T-helper 17 cell (primary cell): ENCODE data around the gene H2AZ1. TPM values are rescaled to one million over a fixed set of nuclear protein-coding genes. Genes with fewer than 3 reads are reported as not detected.
A peak's percentile ranks its signal among the peaks of the same experiment; 100 is the strongest.

ENCODE experiments used
- ATAC-seq: fragments of 150-1000 bp; cut with Tn5 transposase; 2 replicates; pipeline ENCODE4 v1.10.0; 2021; ENCODE audit warnings: mild to moderate bottlenecking, moderate library complexity
- DNase-seq, 3 donors: peaks; one replicate each; pipeline versions ENCODE4 v3.0.0 to v3.0.0-alpha.2; 2020 to 2021
- H3K9me3 ChIP-seq: one replicate; pipeline ENCODE4 v1.7.0; 2013; ENCODE audit warnings: low read length, mild to moderate bottlenecking; ENCODE audit not compliant: control insufficient read depth, poor library complexity, severe bottlenecking
- H3K27ac Mint-ChIP-seq: one replicate; pipeline ENCODE4 v1.8.0; 2022; ENCODE audit warnings: mild to moderate bottlenecking, moderate library complexity, mixed read lengths
- H3K27me3 Mint-ChIP-seq: one replicate; pipeline ENCODE4 v1.8.0; 2022; ENCODE audit warnings: mixed read lengths
- H3K36me3 Mint-ChIP-seq: one replicate; pipeline ENCODE4 v1.8.0; 2022; ENCODE audit warnings: low read depth, mixed read lengths
- H3K4me1 Mint-ChIP-seq: one replicate; pipeline ENCODE4 v1.8.0; 2022; ENCODE audit warnings: mild to moderate bottlenecking, mixed read lengths
- H3K4me3 Mint-ChIP-seq: one replicate; pipeline ENCODE4 v1.8.0; 2022; ENCODE audit warnings: mild to moderate bottlenecking, moderate library complexity, mixed read lengths
- total RNA-seq, 4 donors: library from RNA in 2 of 4; stranded (reverse) in 2 of 4; gene quantifications; one replicate each; pipeline ENCODE4 v1.2.3 and lab custom pipeline; 2022 to 2026

The H2AZ1 gene
- total RNA-seq, 2 donors from 2014 or later, result 105 to 107 TPM

GRCh38 chr4:99927566-99927965 is 22.5 kb downstream of the H2AZ1 start:
- peaks cover 9% of the 10 kb centered on the region for H3K36me3 Mint-ChIP-seq
- H3K27me3 Mint-ChIP-seq, result no peaks in the 10 kb centered on the region
- peak overlapping the region; percentile 85 for H3K27ac Mint-ChIP-seq
- DNase-seq (no peak), ATAC-seq (no peak)
- peaks cover 25% of the 10 kb centered on the region for H3K4me1 Mint-ChIP-seq
- no peak overlapping the region for H3K4me3 Mint-ChIP-seq
- no peaks in the 10 kb centered on the region for H3K9me3 ChIP-seq

- H3K27ac Mint-ChIP-seq, result peak overlapping the region; percentile 45
- peaks cover 9% of the 10 kb centered on the region for H3K36me3 Mint-ChIP-seq
- H3K9me3 ChIP-seq, result no peaks in the 10 kb centered on the region
- H3K4me3 Mint-ChIP-seq, result no peak overlapping the region
- H3K27me3 Mint-ChIP-seq, result no peaks in the 10 kb centered on the region
- peaks cover 14% of the 10 kb centered on the region for H3K4me1 Mint-ChIP-seq
- DNase-seq, result no peak
- peak; percentile 83 for ATAC-seq
These were observed 28.9 kb downstream of the H2AZ1 start for GRCh38 chr4:99921174-99921573.

DNA sequence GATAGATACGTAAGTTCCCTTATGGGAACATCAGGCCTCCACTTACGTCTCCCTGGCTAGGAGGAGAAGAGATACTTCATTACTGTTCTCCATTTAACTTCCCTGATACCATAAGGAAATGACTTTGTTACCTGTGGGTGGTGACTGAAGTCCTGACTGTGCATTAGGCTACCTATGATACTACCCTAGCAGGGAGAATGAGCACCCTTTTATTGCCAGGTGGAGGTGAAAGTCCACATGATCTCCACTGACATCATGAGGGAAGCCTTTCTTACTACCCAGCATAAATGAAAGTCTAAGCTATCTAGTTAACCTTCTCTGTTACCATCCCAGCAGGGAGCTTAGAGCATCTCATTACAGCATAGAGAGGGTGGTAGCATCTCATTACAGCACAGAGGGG is 31.4 kb downstream of the H2AZ1 start:
- DNase-seq (no peak), ATAC-seq (no peak)
- Mint-ChIP-seq H3K4me3 (no peak overlapping the region), H3K27ac (no peak overlapping the region), H3K27me3 (no peaks in the 10 kb centered on the region), H3K36me3 (peaks cover 8% of the 10 kb centered on the region), H3K4me1 (peaks cover 13% of the 10 kb centered on the region)
- no peaks in the 10 kb centered on the region for H3K9me3 ChIP-seq

GRCh38 chr4:99917575-99917974 is 32.5 kb downstream of the H2AZ1 start:
- H3K36me3 Mint-ChIP-seq, result peaks cover 8% of the 10 kb centered on the region
- no peaks in the 10 kb centered on the region for H3K27me3 Mint-ChIP-seq
- H3K4me1 Mint-ChIP-seq, result peaks cover 15% of the 10 kb centered on the region
- H3K4me3 Mint-ChIP-seq, result no peak overlapping the region
- DNase-seq (no peak), ATAC-seq (no peak)
- H3K9me3 ChIP-seq, result no peaks in the 10 kb centered on the region
- no peak overlapping the region for H3K27ac Mint-ChIP-seq

DNA sequence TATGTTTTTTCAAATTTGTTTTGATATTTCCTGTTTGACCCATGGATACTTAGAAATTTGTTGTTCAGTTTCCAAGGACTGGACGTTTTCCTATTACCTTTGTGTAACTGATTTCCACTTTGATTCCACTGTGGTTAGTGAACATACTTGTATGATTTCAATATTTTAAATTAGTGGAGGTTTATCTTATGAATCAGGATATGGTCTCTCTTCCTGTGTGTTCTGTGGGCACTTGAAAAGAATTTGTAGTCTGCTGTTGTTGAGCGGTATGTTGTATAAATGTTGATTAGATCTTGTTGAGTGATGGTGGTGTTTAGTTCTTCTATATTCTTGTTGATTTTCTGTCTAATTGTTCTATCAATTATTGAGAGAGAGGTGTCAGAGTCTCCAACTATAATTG is 34.6 kb downstream of the H2AZ1 start:
- Mint-ChIP-seq H3K4me1 (peaks cover 15% of the 10 kb centered on the region), H3K4me3 (no peak overlapping the region), H3K27me3 (no peaks in the 10 kb centered on the region), H3K36me3 (peaks cover 8% of the 10 kb centered on the region), H3K27ac (peak overlapping the region; percentile 75)
- DNase-seq, result no peak
- no peaks in the 10 kb centered on the region for H3K9me3 ChIP-seq
- peak; percentile 53 for ATAC-seq

Other genes with a start within 250 kb of the H2AZ1 start
- 10 to 100 TPM; 24.5 to 50.4 TPM for gene DAPP1, start 133.4 kb downstream of the H2AZ1 start, total RNA-seq
- gene LAMTOR3, start 55.8 kb downstream of the H2AZ1 start, total RNA-seq, result 10 to 100 TPM; 17.9 to 22.4 TPM
- 10 to 100 TPM; 52.1 to 58.7 TPM for gene DNAJB14, start 3.7 kb downstream of the H2AZ1 start, total RNA-seq
- gene DDIT4L, start 240.2 kb upstream of the H2AZ1 start, total RNA-seq, result not detected